ENCODE data around the gene SLC35F2.
"Not testable (repeated sequence)": the region's sequence is repeated elsewhere in the genome, so short reads cannot be mapped to it uniquely, and the experiment has no call there.

SLC35F2 gene

GRCh38 chr11:107785401-107785800 lies 73.2 kb downstream of the SLC35F2 start:
- DNase-seq: peak in 2 of 5 experiments; percentile 5 to 41

DNA sequence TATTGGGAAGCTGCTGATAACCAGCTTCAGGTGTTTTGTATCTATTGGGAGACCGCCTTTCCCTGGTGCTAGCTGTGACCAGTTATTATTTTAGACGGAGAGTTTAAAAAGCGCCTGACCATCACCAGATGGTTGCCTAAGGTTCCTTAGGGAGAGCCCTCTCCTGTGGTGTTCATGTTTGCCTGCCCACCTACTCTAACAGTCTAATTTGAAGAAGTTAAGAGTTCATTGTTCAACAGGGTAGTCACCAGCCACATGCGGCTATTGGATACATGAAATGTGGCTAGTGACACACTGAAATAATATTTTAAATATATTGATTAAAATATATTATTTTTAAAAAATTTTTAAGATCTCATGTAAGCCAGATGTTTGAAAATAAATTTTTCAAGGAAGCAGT lies 75.5 kb downstream of the SLC35F2 start:
- no peak for DNase-seq

DNA sequence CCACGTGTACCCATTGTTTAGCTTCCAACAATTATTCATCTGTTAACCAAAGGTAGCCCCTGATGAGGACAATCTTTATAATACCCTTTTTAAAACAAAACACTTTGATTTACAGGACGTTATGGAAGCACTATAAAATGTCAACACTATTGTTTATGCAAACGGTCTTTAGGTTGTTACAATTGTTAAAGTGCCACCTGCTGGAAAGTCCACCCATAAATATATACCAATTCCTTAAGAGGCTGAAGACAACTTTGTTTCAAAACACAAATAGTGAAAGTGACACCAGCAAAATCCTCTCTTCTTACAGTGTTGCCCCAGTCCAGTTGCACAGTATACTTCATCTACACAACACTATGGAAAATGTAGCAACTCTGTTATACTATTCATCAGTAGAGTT lies 77.8 kb downstream of the SLC35F2 start:
- peak in 1 of 5 experiments; percentile 8 for DNase-seq

- no peak for DNase-seq
These were observed 78.5 kb downstream of the SLC35F2 start for GRCh38 chr11:107780136-107780535.

GRCh38 chr11:107778839-107779517 lies 79.6 kb downstream of the SLC35F2 start:
- no peak for DNase-seq

DNA sequence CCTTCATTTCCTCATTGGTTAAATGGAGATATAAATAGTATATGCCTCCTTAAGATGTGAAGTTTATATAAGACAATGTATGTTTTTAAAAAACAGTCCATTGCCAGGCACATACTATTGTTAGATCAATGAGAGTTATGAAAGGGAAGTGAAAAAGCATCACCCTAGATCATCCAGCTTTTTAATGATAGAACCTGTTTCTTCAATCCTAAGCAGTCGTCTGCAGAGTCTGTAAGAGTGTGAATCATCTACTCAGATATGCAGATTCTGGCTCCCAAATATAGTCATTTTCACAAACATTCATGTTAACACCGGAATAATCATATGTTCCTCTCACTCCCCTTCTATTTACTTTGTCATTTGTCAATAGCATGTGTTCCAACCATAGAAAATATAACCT lies 81.5 kb downstream of the SLC35F2 start:
- DNase-seq: no peak

DNA sequence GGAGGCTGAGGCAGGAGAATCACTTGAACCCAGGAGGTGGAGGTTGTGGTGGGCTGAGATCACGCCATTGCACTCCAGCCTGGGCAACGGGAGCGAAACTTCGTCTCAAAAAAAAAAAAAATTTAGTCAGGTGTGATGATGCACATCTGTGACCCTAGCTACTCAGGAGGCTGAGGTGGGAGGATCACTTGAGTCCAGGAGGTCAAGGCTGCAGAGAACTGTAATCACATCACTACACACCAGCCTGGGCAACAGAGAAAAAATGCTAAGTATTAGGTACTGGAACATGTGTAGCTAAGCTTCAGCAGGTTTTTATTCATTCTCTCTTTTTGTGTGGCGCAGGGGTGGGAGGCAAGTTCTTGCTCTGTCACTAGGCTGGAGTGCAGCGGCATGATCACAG lies 82.5 kb downstream of the SLC35F2 start:
- DNase-seq: no peak

GRCh38 chr11:107770551-107770951 lies 88.0 kb downstream of the SLC35F2 start:
- peak in 1 of 5 experiments; percentile 71 for DNase-seq

DNA sequence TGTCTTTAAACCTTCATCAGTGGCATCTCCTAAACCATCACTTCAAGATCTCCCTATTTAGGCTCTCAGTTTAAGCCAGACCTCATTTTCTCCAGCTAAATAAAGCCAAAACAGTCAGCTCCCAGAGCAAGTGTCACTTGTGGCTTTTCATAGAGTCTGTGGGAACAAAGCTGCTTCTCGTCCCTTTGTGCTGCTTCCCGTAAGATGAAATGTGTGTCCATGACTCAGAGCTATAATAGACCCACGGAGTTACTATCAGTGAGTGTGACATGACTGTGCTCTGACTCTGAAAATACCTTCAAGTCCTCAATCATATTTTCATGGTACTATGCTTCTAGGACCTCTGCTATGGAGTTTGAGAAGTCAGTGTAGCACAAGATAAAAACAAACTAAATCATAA lies 89.4 kb downstream of the SLC35F2 start:
- DNase-seq: peak in 1 of 5 experiments; percentile 39

GRCh38 chr11:107758719-107759355 lies 99.8 kb downstream of the SLC35F2 start:
- DNase-seq: not testable (repeated sequence)

DNA sequence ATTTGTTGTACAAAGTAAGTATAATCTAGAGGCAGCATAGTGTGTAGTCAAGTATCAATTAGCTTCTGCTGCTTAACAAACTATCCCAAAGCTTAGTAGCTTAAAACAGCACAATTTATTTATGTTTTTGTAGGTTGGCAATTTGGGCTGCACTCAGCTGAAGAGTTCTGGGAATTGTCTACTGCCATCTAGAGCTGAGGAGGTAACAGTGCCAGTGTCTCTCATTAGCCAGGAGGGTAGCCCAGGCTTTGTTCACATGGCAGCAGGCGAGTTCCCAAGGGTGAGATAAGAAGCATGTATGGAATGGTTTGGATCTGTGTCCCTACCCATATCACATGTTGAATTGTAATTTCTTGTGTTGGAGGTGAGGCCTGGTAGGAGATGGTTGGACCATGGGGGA lies 100.9 kb downstream of the SLC35F2 start:
- DNase-seq: no peak

DNA sequence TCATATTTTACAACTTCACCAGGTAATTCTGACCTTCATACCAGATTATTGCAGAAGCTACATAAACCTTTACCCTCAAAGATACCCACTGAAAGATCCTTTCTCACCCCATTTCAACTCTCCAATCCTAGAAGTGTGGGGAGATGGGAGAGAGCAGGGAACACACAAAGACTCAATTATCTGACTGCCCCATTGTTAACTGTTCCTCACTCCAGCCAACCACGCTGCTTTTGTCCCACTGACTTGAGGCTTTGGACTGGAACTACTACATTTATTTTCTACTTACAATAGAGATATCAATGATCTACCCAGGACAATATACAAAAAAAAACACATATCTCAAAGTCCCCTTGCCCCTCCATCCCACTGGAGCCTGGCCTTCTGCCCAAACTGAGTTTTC lies 102.0 kb downstream of the SLC35F2 start:
- no peak for DNase-seq

GRCh38 chr11:107752949-107753822 lies 105.4 kb downstream of the SLC35F2 start:
- DNase-seq: no peak

DNA sequence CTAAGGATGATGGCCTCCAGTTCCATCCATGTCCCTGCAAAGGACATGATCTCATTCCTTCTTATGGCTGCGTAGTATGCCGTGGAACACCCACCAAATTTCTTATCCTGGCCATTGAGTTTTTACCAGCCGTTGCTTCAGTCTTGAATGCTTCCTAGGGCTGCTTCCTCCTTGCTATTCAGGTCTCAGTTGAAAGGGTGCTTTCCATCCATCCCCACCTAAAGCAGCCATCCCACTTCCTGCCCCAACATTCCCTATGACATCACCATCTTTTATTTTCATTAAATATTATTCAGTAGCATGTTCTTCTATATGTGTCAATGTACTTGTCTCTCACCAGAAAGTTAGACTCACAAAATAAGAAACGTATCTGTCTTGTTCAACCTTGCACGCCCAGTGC lies 106.1 kb downstream of the SLC35F2 start:
- no peak for DNase-seq

DNA sequence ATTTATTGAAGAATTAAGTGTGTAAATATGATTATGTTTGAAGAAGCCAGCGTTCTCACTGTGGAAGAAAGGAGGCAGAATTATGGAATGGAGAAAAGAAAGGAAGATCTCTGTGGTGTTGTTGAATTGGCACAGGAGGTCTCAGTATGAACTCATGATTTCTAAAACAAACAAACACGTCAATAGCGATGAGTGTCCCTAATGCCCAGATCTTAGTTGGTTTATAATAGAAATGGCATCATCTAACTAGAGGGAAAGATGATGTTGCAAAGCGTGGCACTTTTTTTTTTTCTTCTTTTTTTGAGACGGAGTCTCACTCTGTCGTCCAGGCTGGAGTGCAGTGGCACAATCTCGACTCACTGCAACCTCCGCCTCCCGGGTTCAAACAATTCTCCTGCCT lies 107.5 kb downstream of the SLC35F2 start:
- DNase-seq: no peak

DNA sequence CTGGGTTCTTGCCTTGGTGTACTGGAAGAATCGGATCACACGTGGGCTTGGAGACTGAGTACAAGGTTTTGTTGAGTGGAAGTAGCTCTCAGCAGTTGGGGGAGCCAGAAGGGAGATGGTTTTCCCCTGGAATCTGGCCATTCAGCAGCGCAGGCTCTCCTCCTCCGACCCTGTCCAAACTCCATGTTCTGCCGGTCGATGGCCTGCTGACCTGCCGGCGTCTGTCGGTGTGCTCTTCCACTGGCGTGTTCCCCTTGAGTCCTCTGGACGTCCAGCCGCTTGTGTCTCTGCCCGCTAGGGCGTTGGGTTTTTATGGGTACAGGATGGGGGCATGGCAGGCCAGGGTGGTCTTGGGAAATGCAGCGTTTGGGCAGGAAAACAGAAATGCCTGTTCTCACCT lies 108.3 kb downstream of the SLC35F2 start:
- DNase-seq: no peak

DNA sequence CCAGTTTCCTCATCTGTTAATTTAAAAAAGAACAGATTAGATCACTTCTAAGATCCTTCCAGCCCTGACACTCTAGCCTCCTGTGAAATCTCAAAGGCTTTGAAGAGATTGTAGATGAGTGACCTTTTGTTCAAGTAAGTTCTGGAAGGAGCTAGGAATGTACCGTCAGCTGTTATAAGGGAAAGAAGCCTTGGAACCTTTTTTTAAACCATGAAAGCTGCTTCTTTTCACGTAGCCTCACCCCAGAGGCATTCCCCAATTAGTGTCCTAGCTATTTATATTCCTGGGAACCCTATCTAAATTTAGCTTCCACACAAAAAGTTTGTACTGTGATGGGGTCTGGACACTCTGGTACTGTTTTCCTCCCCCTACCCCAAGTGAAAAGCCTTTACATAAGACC lies 111.0 kb downstream of the SLC35F2 start:
- DNase-seq: no peak

GRCh38 chr11:107744736-107745135 lies 113.9 kb downstream of the SLC35F2 start:
- no peak for DNase-seq

- no peak for DNase-seq
These were observed 115.4 kb downstream of the SLC35F2 start for GRCh38 chr11:107743191-107743590.

- DNase-seq: peak in 1 of 5 experiments; percentile 72
These were observed 117.4 kb downstream of the SLC35F2 start for GRCh38 chr11:107741044-107741823.
